ENCODE data around the gene TMEFF1. TPM values are rescaled to one million over a fixed set of nuclear protein-coding genes. Genes with fewer than 3 reads are reported as not detected.

Gene TMEFF1
- total and polyA plus RNA-seq, 8 donors: 0.09 to 0.32 (median 0.22) TPM; not detected in 4

DNA sequence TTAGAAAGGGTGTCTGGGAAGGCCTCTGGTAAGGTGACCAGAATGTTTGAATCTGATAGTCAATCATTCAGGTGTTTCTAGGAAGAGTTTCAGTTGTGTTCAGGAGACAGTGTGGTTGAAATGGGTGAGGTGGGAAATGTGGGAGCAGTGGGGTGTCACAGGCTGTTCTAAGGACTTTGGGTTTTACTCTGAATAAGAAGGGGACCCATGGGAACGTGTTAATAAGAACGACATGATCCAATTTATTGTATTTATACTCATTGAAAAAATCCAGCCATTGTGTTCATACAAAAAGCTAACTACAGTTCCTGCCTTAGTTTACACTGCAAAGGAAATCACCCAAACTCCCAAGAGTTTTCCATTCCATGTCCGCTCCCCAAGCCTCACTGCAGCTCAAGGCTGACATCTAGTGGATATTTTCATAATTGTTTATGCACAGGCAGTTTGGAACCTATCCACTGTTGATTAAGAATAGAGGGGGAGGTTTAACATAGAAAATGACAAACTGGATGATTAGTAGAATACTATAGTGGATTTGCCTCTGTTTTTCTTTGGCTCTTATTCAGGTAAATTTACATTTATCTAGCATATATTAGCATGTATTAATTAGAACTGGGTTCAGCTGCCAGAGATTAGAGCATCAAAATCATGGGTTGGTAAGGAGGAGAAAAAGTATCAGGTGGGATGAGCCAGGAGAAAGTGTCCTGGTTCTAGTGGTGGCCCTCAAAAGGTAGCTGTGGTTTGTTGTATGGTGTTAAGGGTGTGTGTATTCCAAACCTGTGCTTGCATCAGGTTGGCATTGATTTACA, 122.6 kb downstream of the TMEFF1 start:
- Histone ChIP-seq H3K4me3 (no peak overlapping the region), H3K27me3 (no peaks in the 10 kb centered on the region), H3K27ac (no peak overlapping the region), H3K36me3 (no peaks in the 10 kb centered on the region), H3K4me1 (no peaks in the 10 kb centered on the region), H3K9me3 (no peaks in the 10 kb centered on the region)
- TF ChIP-seq CTCF (IDR thresholded peaks at IDR 0.05): peak; percentile 64 to 75 (median 70)
- DNase-seq (peak in 2 of 6 donors; percentile 15 to 48), FAIRE-seq (peak; percentile 92), ATAC-seq (peak in 3 of 4 donors; percentile 62 to 71 (median 68))
- intact Hi-C loops (cut with DNase I): loop anchor here in 1 of 3 donors (10.0 kb wide), 1 partner anchor 1411 kb away; no protein-coding TSS in a partner anchor
- 23 to 31% methylated on average over 3 of the region's 3 CpGs for WGBS, 2 donors

- DNase-seq (no peak), ATAC-seq (no peak), FAIRE-seq (no peak)
- TF ChIP-seq CTCF (IDR thresholded peaks at IDR 0.05): no peak
- H3K27me3 ChIP-seq: no peaks in the 10 kb centered on the region
- H3K27ac ChIP-seq: no peak overlapping the region
- no peak overlapping the region for H3K4me3 ChIP-seq
- no peaks in the 10 kb centered on the region for H3K9me3 ChIP-seq
- 17 to 20% methylated on average over 6 of the region's 6 CpGs for WGBS, 2 donors
- no peaks in the 10 kb centered on the region for H3K36me3 ChIP-seq
- intact Hi-C loops (cut with DNase I): loop anchor here in 1 of 3 donors (10.0 kb wide), 1 partner anchor 1412 kb away; no protein-coding TSS in a partner anchor
- no peaks in the 10 kb centered on the region for H3K4me1 ChIP-seq
These were observed 124.3 kb downstream of the TMEFF1 start for GRCh38 chr9:100597236-100597635.

GRCh38 chr9:100598641-100599145, 125.7 kb downstream of the TMEFF1 start:
- 1 to 2% methylated on average over 41 of the region's 41 CpGs for WGBS, 2 donors
- no peak for TF ChIP-seq CTCF (IDR thresholded peaks at IDR 0.05)
- Histone ChIP-seq H3K9me3 (no peaks in the 10 kb centered on the region), H3K4me3 (peak overlapping the region; percentile 7 to 49 (median 28)), H3K27me3 (no peaks in the 10 kb centered on the region), H3K27ac (peak overlapping the region in 3 of 4 donors; percentile 47 to 54 (median 50)), H3K36me3 (no peaks in the 10 kb centered on the region), H3K4me1 (no peaks in the 10 kb centered on the region)
- intact Hi-C loops (cut with DNase I): loop anchor here in 1 of 3 donors (10.0 kb wide), 1 partner anchor 1414 kb away; no protein-coding TSS in a partner anchor
- ATAC-seq (peak; percentile 87 to 93 (median 91)), DNase-seq (peak; percentile 84 to 95 (median 88)), FAIRE-seq (no peak)

DNA sequence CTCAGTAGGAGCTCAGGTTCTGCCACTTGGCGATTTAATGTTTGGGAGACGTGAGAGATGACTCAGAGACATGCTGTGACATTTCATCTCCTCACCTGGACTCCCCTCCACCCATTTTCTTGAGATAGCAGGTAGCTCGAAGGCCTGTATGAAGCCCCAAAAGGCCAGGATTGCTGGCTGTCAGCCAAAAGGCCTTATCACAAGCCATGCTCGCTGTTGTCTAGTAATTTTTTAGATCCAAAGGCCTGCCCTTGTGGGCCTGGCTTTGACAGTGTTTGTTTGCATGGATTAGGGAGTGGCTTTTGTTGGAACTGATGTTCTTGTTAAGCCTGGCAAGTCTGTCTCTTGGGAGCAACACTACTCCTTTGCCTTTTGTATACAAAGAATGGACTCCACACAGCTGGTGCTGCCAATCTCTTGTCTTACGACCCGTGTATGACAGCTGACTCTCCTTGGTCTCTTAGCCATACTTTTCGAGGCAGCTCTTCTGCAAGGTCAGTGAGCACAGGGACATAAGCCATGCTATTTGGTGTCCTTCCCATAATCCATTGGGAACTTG, 127.7 kb downstream of the TMEFF1 start:
- 77 to 78% methylated on average over 7 of the region's 7 CpGs for whole genome bisulfite sequencing, 2 donors
- H3K36me3 ChIP-seq: no peaks in the 10 kb centered on the region
- peak in 1 of 6 donors; percentile 33 for DNase-seq
- no peak overlapping the region for H3K27ac ChIP-seq
- no peak overlapping the region for H3K4me3 ChIP-seq
- H3K9me3 ChIP-seq: no peaks in the 10 kb centered on the region
- no peak for TF ChIP-seq CTCF (IDR thresholded peaks at IDR 0.05)
- H3K27me3 ChIP-seq: no peaks in the 10 kb centered on the region
- intact Hi-C loops (cut with DNase I): loop anchor here in 1 of 3 donors (10.0 kb wide), 1 partner anchor 714 kb away; no protein-coding TSS in a partner anchor
- no peaks in the 10 kb centered on the region for H3K4me1 ChIP-seq
- FAIRE-seq: no peak
- no peak for ATAC-seq
